ENCODE measurements around the gene STK16.
A peak's percentile ranks its signal among the peaks of the same experiment; 100 is the strongest.
"Not testable (repeated sequence)": the region's sequence is repeated elsewhere in the genome, so short reads cannot be mapped to it uniquely, and the experiment has no call there.

Gene STK16

GRCh38 chr2:219245148-219245898 is at the start of gene STK16, which contains the start of gene GLB1L:
Gene STK16, plus strand, starts transcription at chr2:219245479. Its CDS starts 521 bp downstream, at chr2:219246000.
Gene GLB1L, minus strand, starts transcription at chr2:219245444. Its CDS starts 1,871 bp downstream, at chr2:219243573.
- DNase-seq (ENCODE audit: low spot score): peak; percentile 94

- DNase-seq (ENCODE audit: low spot score): no peak
Measured at GRCh38 chr2:219197388-219197787, 47.9 kb upstream of the STK16 start.

- peak; percentile 2 for DNase-seq (ENCODE audit: low spot score)
Measured at GRCh38 chr2:219198974-219199373, 46.3 kb upstream of the STK16 start.

GRCh38 chr2:219199470-219200211 is 45.6 kb upstream of the STK16 start:
- DNase-seq (ENCODE audit: low spot score): peak; percentile 3

GRCh38 chr2:219200502-219201326 is 44.6 kb upstream of the STK16 start:
- peak; percentile 2 for DNase-seq (ENCODE audit: low spot score)

- not testable (repeated sequence) for DNase-seq (ENCODE audit: low spot score)
Measured at GRCh38 chr2:219201331-219201730, 43.9 kb upstream of the STK16 start.

- peak; percentile 5 for DNase-seq (ENCODE audit: low spot score)
Measured at GRCh38 chr2:219204425-219205164, 40.7 kb upstream of the STK16 start.

GRCh38 chr2:219205165-219205538 is 40.1 kb upstream of the STK16 start:
- DNase-seq (ENCODE audit: low spot score): peak; percentile 5

- no peak for DNase-seq (ENCODE audit: low spot score)
Measured at GRCh38 chr2:219205981-219206327, 39.3 kb upstream of the STK16 start.

- peak; percentile 96 for DNase-seq (ENCODE audit: low spot score)
Measured at GRCh38 chr2:219206328-219207133, 38.7 kb upstream of the STK16 start, which contains the start of gene ZFAND2B. Gene ZFAND2B, plus strand, starts transcription at chr2:219206782. Its CDS starts 206 bp downstream, at chr2:219206988.

- DNase-seq (ENCODE audit: low spot score): no peak
Measured at GRCh38 chr2:219207134-219207883, 38.0 kb upstream of the STK16 start.

- DNase-seq (ENCODE audit: low spot score): peak; percentile 46
Measured at GRCh38 chr2:219207884-219208740, 37.2 kb upstream of the STK16 start.

- peak; percentile 9 for DNase-seq (ENCODE audit: low spot score)
Measured at GRCh38 chr2:219209236-219210195, 35.8 kb upstream of the STK16 start.

- peak; percentile 5 for DNase-seq (ENCODE audit: low spot score)
Measured at GRCh38 chr2:219210196-219210885, 34.9 kb upstream of the STK16 start.

- DNase-seq (ENCODE audit: low spot score): peak; percentile 7
Measured at GRCh38 chr2:219210886-219211362, 34.4 kb upstream of the STK16 start.

- DNase-seq (ENCODE audit: low spot score): no peak
Measured at GRCh38 chr2:219213026-219213415, 32.3 kb upstream of the STK16 start.

- no peak for DNase-seq (ENCODE audit: low spot score)
Measured at GRCh38 chr2:219213486-219214071, 31.7 kb upstream of the STK16 start.

Data from hematopoietic multipotent progenitor cell treated with erythropoietin and hydrocortisone succinate and interleukin-3 and kit ligand, for 17 days (in vitro differentiated cells).